Measurements from ENCODE around the gene ARHGAP18.

ARHGAP18 gene

DNA sequence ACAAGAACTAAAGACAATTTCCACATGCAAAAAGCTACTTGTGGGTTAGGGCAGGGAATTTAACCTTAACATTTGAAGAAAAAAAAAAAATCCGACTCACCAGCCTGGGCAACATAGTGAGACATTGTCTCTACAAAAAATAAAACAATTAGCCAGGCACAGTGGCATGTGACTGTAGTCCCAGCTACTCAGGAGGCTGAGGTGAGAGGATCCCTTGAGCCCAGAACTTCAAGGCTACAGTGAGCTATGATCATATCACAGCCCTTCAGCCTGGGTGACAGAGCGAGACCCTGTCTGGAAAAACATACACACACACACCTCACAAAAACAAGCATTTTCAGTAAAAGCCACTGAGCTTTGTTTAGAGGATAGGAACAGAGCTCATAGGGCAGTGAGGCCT, 56.2 kb downstream of the ARHGAP18 start:
- TF ChIP-seq TAF1 (IDR thresholded peaks at IDR 0.05; ENCODE audit: low read depth): no peak
- no peak for TF ChIP-seq EP300 (IDR thresholded peaks at IDR 0.05; ENCODE audit: borderline replicate concordance)
- TF ChIP-seq FOXM1 (IDR thresholded peaks at IDR 0.05; ENCODE audit: borderline replicate concordance, low read depth): no peak
- TF ChIP-seq NFIC (IDR thresholded peaks at IDR 0.05): no peak
- no peak for TF ChIP-seq ZBTB7A (IDR thresholded peaks at IDR 0.05; ENCODE audit: low read depth)
- TF ChIP-seq TEAD4 (IDR thresholded peaks at IDR 0.05): no peak
- no peak for TF ChIP-seq CREB1 (IDR thresholded peaks at IDR 0.05; ENCODE audit: low read depth)
- TF ChIP-seq, protein P1, sequence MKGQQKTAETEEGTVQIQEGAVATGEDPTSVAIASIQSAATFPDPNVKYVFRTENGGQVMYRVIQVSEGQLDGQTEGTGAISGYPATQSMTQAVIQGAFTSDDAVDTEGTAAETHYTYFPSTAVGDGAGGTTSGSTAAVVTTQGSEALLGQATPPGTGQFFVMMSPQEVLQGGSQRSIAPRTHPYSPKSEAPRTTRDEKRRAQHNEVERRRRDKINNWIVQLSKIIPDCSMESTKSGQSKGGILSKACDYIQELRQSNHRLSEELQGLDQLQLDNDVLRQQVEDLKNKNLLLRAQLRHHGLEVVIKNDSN (IDR thresholded peaks at IDR 0.05): no peak
- TF ChIP-seq, protein P2, sequence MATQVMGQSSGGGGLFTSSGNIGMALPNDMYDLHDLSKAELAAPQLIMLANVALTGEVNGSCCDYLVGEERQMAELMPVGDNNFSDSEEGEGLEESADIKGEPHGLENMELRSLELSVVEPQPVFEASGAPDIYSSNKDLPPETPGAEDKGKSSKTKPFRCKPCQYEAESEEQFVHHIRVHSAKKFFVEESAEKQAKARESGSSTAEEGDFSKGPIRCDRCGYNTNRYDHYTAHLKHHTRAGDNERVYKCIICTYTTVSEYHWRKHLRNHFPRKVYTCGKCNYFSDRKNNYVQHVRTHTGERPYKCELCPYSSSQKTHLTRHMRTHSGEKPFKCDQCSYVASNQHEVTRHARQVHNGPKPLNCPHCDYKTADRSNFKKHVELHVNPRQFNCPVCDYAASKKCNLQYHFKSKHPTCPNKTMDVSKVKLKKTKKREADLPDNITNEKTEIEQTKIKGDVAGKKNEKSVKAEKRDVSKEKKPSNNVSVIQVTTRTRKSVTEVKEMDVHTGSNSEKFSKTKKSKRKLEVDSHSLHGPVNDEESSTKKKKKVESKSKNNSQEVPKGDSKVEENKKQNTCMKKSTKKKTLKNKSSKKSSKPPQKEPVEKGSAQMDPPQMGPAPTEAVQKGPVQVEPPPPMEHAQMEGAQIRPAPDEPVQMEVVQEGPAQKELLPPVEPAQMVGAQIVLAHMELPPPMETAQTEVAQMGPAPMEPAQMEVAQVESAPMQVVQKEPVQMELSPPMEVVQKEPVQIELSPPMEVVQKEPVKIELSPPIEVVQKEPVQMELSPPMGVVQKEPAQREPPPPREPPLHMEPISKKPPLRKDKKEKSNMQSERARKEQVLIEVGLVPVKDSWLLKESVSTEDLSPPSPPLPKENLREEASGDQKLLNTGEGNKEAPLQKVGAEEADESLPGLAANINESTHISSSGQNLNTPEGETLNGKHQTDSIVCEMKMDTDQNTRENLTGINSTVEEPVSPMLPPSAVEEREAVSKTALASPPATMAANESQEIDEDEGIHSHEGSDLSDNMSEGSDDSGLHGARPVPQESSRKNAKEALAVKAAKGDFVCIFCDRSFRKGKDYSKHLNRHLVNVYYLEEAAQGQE (IDR thresholded peaks at IDR 0.05; ENCODE audit: low read depth): no peak
- TF ChIP-seq TCF12 (IDR thresholded peaks at IDR 0.05; ENCODE audit: low read depth): no peak
- no peak for TF ChIP-seq EGR1 (IDR thresholded peaks at IDR 0.05)
- TF ChIP-seq, protein P3, sequence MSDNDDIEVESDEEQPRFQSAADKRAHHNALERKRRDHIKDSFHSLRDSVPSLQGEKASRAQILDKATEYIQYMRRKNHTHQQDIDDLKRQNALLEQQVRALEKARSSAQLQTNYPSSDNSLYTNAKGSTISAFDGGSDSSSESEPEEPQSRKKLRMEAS (IDR thresholded peaks at IDR 0.05): no peak
- TF ChIP-seq YY1 (IDR thresholded peaks at IDR 0.05; ENCODE audit: low read depth): no peak
- TF ChIP-seq RAD21 (IDR thresholded peaks at IDR 0.05; ENCODE audit: low read depth): no peak
- no peak for TF ChIP-seq CEBPB (IDR thresholded peaks at IDR 0.05)

GRCh38 chr6:129653229-129653628, 56.7 kb downstream of the ARHGAP18 start:
- TF ChIP-seq RAD21 (IDR thresholded peaks at IDR 0.05; ENCODE audit: low read depth) (no peak), EP300 (IDR thresholded peaks at IDR 0.05; ENCODE audit: borderline replicate concordance) (no peak), CEBPB (IDR thresholded peaks at IDR 0.05) (no peak), FOXM1 (IDR thresholded peaks at IDR 0.05; ENCODE audit: borderline replicate concordance, low read depth) (no peak), EGR1 (IDR thresholded peaks at IDR 0.05) (no peak), TEAD4 (IDR thresholded peaks at IDR 0.05) (no peak), ZBTB7A (IDR thresholded peaks at IDR 0.05; ENCODE audit: low read depth) (no peak), TCF12 (IDR thresholded peaks at IDR 0.05; ENCODE audit: low read depth) (no peak), NFIC (IDR thresholded peaks at IDR 0.05) (no peak), YY1 (IDR thresholded peaks at IDR 0.05; ENCODE audit: low read depth) (no peak), TAF1 (IDR thresholded peaks at IDR 0.05; ENCODE audit: low read depth) (no peak)
- TF ChIP-seq, protein P1 (IDR thresholded peaks at IDR 0.05): no peak
- TF ChIP-seq, protein P3 (IDR thresholded peaks at IDR 0.05): no peak

- TF ChIP-seq, protein P1 (IDR thresholded peaks at IDR 0.05): no peak
- TF ChIP-seq TCF12 (IDR thresholded peaks at IDR 0.05; ENCODE audit: low read depth) (no peak), TAF1 (IDR thresholded peaks at IDR 0.05; ENCODE audit: low read depth) (no peak), FOXM1 (IDR thresholded peaks at IDR 0.05; ENCODE audit: borderline replicate concordance, low read depth) (no peak), CEBPB (IDR thresholded peaks at IDR 0.05) (no peak), RAD21 (IDR thresholded peaks at IDR 0.05; ENCODE audit: low read depth) (no peak), CREB1 (IDR thresholded peaks at IDR 0.05; ENCODE audit: low read depth) (no peak), NFIC (IDR thresholded peaks at IDR 0.05) (no peak), ZBTB7A (IDR thresholded peaks at IDR 0.05; ENCODE audit: low read depth) (no peak), TEAD4 (IDR thresholded peaks at IDR 0.05) (no peak), EP300 (IDR thresholded peaks at IDR 0.05; ENCODE audit: borderline replicate concordance) (no peak), EGR1 (IDR thresholded peaks at IDR 0.05) (no peak), YY1 (IDR thresholded peaks at IDR 0.05; ENCODE audit: low read depth) (no peak)
- TF ChIP-seq, protein P2 (IDR thresholded peaks at IDR 0.05; ENCODE audit: low read depth): no peak
- TF ChIP-seq, protein P3 (IDR thresholded peaks at IDR 0.05): no peak
Measured at GRCh38 chr6:129651291-129651691, 58.7 kb downstream of the ARHGAP18 start.

- TF ChIP-seq EGR1 (IDR thresholded peaks at IDR 0.05) (no peak), TCF12 (IDR thresholded peaks at IDR 0.05; ENCODE audit: low read depth) (no peak), ZBTB7A (IDR thresholded peaks at IDR 0.05; ENCODE audit: low read depth) (no peak), RAD21 (IDR thresholded peaks at IDR 0.05; ENCODE audit: low read depth) (no peak), TAF1 (IDR thresholded peaks at IDR 0.05; ENCODE audit: low read depth) (no peak), NFIC (IDR thresholded peaks at IDR 0.05) (no peak), CREB1 (IDR thresholded peaks at IDR 0.05; ENCODE audit: low read depth) (no peak), CEBPB (IDR thresholded peaks at IDR 0.05) (no peak), TEAD4 (IDR thresholded peaks at IDR 0.05) (no peak), FOXM1 (IDR thresholded peaks at IDR 0.05; ENCODE audit: borderline replicate concordance, low read depth) (no peak), YY1 (IDR thresholded peaks at IDR 0.05; ENCODE audit: low read depth) (no peak), EP300 (IDR thresholded peaks at IDR 0.05; ENCODE audit: borderline replicate concordance) (no peak)
- TF ChIP-seq, protein P3 (IDR thresholded peaks at IDR 0.05): no peak
- TF ChIP-seq, protein P1 (IDR thresholded peaks at IDR 0.05): no peak
- TF ChIP-seq, protein P2 (IDR thresholded peaks at IDR 0.05; ENCODE audit: low read depth): no peak
Measured at GRCh38 chr6:129648819-129649491, 61.0 kb downstream of the ARHGAP18 start.
